ENCODE measurements around the gene OASL.

The OASL gene

DNA sequence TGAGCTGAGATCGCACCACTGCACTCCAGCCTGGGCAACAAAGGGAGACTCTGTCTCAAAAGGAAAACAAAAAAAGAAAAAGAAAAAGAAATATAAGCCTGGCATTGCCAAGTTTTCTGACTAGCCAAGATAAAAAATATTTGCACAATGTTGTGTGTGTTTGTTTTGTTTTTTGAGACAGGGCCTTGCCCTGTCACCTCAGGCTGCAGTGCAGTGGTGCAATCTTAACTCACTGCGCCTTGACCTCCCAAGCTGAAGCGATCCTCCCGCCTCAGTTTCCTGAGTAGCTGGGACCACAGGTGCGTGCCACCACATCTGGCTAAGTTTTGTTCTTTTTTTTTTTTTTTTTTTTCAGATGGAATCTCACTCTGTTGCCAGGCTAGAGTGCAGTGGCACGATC lies 17.3 kb downstream of the OASL start:
- TF ChIP-seq, protein P1, sequence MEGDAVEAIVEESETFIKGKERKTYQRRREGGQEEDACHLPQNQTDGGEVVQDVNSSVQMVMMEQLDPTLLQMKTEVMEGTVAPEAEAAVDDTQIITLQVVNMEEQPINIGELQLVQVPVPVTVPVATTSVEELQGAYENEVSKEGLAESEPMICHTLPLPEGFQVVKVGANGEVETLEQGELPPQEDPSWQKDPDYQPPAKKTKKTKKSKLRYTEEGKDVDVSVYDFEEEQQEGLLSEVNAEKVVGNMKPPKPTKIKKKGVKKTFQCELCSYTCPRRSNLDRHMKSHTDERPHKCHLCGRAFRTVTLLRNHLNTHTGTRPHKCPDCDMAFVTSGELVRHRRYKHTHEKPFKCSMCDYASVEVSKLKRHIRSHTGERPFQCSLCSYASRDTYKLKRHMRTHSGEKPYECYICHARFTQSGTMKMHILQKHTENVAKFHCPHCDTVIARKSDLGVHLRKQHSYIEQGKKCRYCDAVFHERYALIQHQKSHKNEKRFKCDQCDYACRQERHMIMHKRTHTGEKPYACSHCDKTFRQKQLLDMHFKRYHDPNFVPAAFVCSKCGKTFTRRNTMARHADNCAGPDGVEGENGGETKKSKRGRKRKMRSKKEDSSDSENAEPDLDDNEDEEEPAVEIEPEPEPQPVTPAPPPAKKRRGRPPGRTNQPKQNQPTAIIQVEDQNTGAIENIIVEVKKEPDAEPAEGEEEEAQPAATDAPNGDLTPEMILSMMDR (IDR thresholded peaks at IDR 0.05; ENCODE audit: low read length, missing control alignments), result no peak
- H3K4me3 ChIP-seq (replicated peaks; ENCODE audit: low read depth, low read length), result no peak overlapping the region
- DNase-seq (ENCODE audit: low read depth), result no peak

DNA sequence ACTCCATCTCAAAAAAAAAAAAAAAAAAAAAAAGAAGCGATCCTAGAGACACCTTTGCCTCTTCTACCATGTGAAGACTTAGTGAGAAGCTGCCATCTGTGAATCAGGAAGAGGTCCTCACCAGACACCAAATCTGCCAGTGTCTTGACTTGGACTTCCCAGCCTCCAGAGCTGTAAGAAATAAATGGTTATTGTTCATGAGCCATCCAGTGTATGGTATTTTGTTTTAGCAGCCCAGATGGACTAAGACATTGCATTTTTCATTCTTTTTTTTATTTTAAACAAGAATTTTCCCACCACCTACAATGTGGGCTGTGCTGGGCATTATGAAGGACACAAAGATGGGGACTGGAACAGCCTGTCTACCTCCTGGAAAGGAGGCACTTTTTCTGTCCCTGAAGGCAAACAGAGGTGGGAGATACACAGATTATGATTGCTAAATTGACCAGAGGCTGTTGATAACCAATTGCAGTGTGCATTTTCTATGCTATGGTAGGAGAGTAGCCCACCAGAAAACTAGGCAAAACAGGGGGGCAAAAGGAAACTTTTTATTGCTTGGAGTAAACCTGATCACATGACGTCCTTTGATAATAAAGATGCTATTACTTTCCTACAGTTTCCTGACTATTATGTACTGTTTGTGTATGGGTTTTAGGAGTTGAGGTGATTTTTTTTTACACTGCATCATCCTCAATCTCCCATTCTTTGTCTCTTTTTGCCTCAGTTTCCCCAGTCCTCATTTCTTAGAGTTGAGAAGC lies 20.0 kb downstream of the OASL start:
- no peak overlapping the region for H3K4me3 ChIP-seq (replicated peaks; ENCODE audit: low read depth, low read length)
- TF ChIP-seq, protein P1 (IDR thresholded peaks at IDR 0.05; ENCODE audit: low read length, missing control alignments), result no peak
- no peak for DNase-seq (ENCODE audit: low read depth)

DNA sequence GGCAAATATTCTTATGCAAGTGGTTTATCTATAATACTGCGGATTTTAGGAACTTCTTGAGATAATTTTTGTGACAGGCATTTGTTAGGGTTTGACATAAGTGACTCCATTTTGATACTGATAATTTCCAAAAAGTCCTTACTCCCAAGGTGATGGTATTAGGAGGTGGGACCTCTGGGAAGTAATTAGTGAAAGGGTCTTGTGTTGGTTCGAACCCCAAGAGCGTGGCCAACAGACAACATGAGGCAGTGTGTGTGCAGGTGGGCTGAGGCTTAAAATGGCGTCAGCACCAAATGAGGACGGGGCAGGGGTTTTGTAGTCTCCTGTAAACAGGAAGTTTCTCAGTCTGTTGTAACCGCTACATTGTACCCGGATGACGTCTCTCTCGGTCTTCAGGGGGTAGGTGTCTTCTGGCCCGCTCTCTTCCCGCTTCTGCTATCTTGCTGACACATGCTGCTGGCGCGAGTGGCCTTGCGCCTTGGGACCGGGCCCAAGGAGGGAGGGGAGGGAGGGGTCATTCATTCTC lies 21.0 kb downstream of the OASL start:
- TF ChIP-seq, protein P1 (IDR thresholded peaks at IDR 0.05; ENCODE audit: low read length, missing control alignments), result no peak
- H3K4me3 ChIP-seq (replicated peaks; ENCODE audit: low read depth, low read length), result no peak overlapping the region
- no peak for DNase-seq (ENCODE audit: low read depth)

DNA sequence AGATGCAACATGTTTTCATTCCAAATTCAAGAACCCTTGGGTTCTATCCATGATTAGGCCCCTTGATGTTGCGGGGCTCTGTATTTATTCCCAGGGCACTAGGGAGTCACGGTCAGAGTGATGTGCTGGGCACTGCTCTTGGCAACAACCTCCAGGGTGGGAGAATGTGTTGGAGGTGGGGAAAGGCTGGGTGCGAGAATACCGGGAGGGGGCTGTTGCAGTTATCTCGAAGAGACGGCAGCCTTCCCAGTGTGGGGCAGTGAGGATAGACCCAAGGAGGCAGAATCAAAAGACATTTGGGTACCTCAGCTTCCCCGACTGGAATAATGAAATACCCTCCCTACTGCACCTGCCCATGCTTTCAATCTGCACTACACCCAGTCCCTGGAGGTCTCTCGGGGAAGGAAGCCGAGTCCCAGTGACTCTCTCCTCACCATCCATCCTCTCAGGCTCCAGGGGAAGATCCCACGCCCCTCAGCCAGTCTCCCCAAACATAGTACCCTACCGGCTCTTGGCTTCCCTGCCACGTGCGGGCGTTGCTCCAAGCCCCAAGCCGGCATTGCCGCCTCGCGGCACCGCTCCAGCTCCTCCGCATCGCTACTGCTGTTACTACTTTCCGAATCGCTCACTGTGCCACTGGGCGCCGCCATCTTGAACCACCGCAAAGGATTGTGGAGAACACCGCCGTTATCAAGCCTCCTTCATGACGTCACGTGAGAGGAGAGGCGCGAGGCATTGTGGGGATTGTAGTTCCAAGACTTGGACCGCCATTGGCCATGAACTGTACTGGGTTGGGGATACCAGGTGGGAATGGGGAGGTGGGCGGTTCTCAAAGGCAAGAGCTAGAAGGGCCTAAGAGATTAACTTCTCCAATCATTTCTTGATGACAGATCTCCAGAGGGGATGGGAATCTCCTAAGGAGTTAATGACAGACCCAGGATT lies 22.9 kb downstream of the OASL start, which contains the start of gene C12orf43:
C12orf43 (minus strand) TSS at position 663 of the 942 bp plus-strand sequence; CDS start at position 650, 13 bp downstream.
- peak within 1 kb of the TSS; percentile 94 for H3K4me3 ChIP-seq (replicated peaks; ENCODE audit: low read depth, low read length)
- DNase-seq (ENCODE audit: low read depth), result peak; percentile 91
- TF ChIP-seq, protein P1 (IDR thresholded peaks at IDR 0.05; ENCODE audit: low read length, missing control alignments), result no peak

DNA sequence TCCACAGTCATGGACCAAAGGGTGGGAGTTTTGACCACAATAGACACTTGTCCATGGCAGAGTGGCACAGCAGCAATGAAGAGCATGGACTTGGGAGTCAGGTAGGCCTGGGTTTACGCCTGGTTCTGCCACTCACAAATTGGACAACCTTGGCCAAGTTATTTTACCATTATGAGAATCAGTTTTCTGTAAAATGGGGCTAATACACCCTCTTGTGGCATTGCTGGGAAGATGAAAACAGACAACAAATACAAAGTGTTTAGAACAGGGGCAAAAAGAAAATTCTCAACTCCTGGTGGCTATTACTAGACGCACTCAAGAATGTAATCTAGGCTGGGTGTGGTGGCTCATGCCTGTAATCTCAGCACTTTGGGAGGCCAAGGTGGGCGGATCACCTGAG lies 25.3 kb downstream of the OASL start:
- no peak overlapping the region for H3K4me3 ChIP-seq (replicated peaks; ENCODE audit: low read depth, low read length)
- TF ChIP-seq, protein P1 (IDR thresholded peaks at IDR 0.05; ENCODE audit: low read length, missing control alignments), result no peak
- no peak for DNase-seq (ENCODE audit: low read depth)

DNA sequence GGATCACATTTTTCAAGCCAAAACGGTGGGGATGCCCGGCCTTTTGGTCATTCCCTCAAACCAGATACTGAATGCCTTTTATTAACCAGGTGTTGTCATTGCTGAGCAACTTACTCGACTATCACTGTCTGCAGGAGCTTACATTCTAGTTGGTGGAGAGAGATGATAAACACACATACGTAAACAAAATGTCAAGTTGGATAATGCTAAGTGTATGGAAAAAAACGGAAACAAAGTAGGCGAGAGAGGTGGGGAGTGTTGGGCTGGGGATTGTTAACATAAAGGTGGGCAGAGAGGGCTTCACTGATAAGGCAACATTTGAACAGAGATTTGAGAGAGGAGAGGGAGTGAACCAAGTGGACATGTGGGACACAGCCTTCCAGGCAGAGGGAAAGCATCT lies 27.2 kb downstream of the OASL start:
- no peak for DNase-seq (ENCODE audit: low read depth)
- TF ChIP-seq, protein P1 (IDR thresholded peaks at IDR 0.05; ENCODE audit: low read length, missing control alignments), result no peak
- no peak overlapping the region for H3K4me3 ChIP-seq (replicated peaks; ENCODE audit: low read depth, low read length)

Data from fibroblast of pulmonary artery (primary cell).